Loucy (cell line): ENCODE results near the gene RBM14.
"Not testable (repeated sequence)": the region's sequence is repeated elsewhere in the genome, so short reads cannot be mapped to it uniquely, and the experiment has no call there.

Experiments
- CTCF ChIP-seq: fragments of 200-600 bp; sonication (generic); conservative IDR thresholded peaks from 2 replicates; pipeline ENCODE4 v1.5.1; 2014; ENCODE audit warnings: mild to moderate bottlenecking, antibody characterized with exemption, low read length
- EZH2phosphoT487 ChIP-seq: fragments of 200-600 bp; IDR thresholded peaks from 2 replicates; pipeline ENCODE4 v1.6.1; 2018; ENCODE audit warnings: antibody characterized with exemption, mild to moderate bottlenecking, moderate library complexity, borderline replicate concordance

- TF ChIP-seq EZH2phosphoT487, CTCF: not testable (repeated sequence)
Measured at GRCh38 chr11:66582565-66583147, 33.8 kb upstream of the RBM14 start.
